ENCODE measurements around the gene OR8D2. TPM values are rescaled to one million over a fixed set of nuclear protein-coding genes. Genes with fewer than 3 reads are reported as not detected.
"Not testable (repeated sequence)": the region's sequence is repeated elsewhere in the genome, so short reads cannot be mapped to it uniquely, and the experiment has no call there.

OR8D2 gene
- total RNA-seq, 1 donor from 2014 or later: not detected

GRCh38 chr11:124285610-124286344 lies 34.2 kb downstream of the OR8D2 start:
- DNase-seq (ENCODE audit: low spot score): no peak

- DNase-seq (ENCODE audit: low spot score): no peak
Measured at GRCh38 chr11:124278261-124278660, 41.7 kb downstream of the OR8D2 start.

- no peak for DNase-seq (ENCODE audit: low spot score)
Measured at GRCh38 chr11:124277804-124278203, 42.2 kb downstream of the OR8D2 start.

GRCh38 chr11:124277207-124277606 lies 42.8 kb downstream of the OR8D2 start:
- DNase-seq (ENCODE audit: low spot score): no peak

GRCh38 chr11:124276081-124276480 lies 43.9 kb downstream of the OR8D2 start:
- no peak for DNase-seq (ENCODE audit: low spot score)

- DNase-seq (ENCODE audit: low spot score): no peak
Measured at GRCh38 chr11:124274000-124274399, 46.0 kb downstream of the OR8D2 start.

- DNase-seq (ENCODE audit: low spot score): not testable (repeated sequence)
Measured at GRCh38 chr11:124270886-124271285, 49.1 kb downstream of the OR8D2 start.

Other genes with a start within 250 kb of the OR8D2 start
- 14.6 TPM for gene VWA5A, start 204.7 kb downstream of the OR8D2 start, total RNA-seq
- gene OR10D3, start 136.9 kb downstream of the OR8D2 start, total RNA-seq: not detected
- gene OR8G1, start 79.1 kb downstream of the OR8D2 start, total RNA-seq: not detected
- gene OR8G5, start 63.8 kb downstream of the OR8D2 start, total RNA-seq: not detected
- gene OR8D1, start 6.2 kb downstream of the OR8D2 start, total RNA-seq: not detected
- not detected for gene OR8B2, start 64.3 kb upstream of the OR8D2 start, total RNA-seq
- gene OR8B3, start 78.8 kb upstream of the OR8D2 start, total RNA-seq: not detected
- not detected for gene OR8B4, start 104.7 kb upstream of the OR8D2 start, total RNA-seq
- gene OR8B8, start 125.5 kb upstream of the OR8D2 start, total RNA-seq: not detected
- not detected for gene OR8B12, start 223.5 kb upstream of the OR8D2 start, total RNA-seq
- gene OR8A1, start 249.8 kb upstream of the OR8D2 start, total RNA-seq: not detected